Measurements from ENCODE around the gene IPO4.

GRCh38 chr14:24179961-24180796 is 8.4 kb downstream of the IPO4 start:
- TF ChIP-seq HDAC1 (IDR thresholded peaks at IDR 0.05): no peak
- TF ChIP-seq MLX (CRISPR knock-in tag; conservative IDR thresholded peaks at IDR 0.05): no peak
- no peak for TF ChIP-seq NFE2 (IDR thresholded peaks at IDR 0.05; ENCODE audit: low read depth)
- TF ChIP-seq MXI1 (IDR thresholded peaks at IDR 0.05; ENCODE audit: low read depth, low read length): no peak
